Neural crest cell (in vitro differentiated cells): ENCODE data around the gene MAP3K8. TPM values are rescaled to one million over a fixed set of nuclear protein-coding genes. Genes with fewer than 3 reads are reported as not detected.
"Not testable (repeated sequence)": the region's sequence is repeated elsewhere in the genome, so short reads cannot be mapped to it uniquely, and the experiment has no call there.

ENCODE experiments used
- DNase-seq: peaks from one replicate; pipeline ENCODE4 v3.0.0; 2021; ENCODE audit warnings: low read depth, mixed read lengths, low spot score
- H3K27ac Mint-ChIP-seq: one replicate; pipeline ENCODE4 v1.8.0; 2021; ENCODE audit warnings: mild to moderate bottlenecking, mixed read lengths; ENCODE audit not compliant: unreplicated experiment
- H3K27me3 Mint-ChIP-seq: 2 replicates; pipeline ENCODE4 v1.8.0; 2021; ENCODE audit warnings: low read depth, mild to moderate bottlenecking, mixed read lengths
- H3K36me3 Mint-ChIP-seq: 2 replicates; pipeline ENCODE4 v1.8.0; 2021; ENCODE audit warnings: low read depth, mild to moderate bottlenecking, mixed read lengths
- H3K4me1 Mint-ChIP-seq: 2 replicates; pipeline ENCODE4 v1.8.0; 2021; ENCODE audit warnings: mixed read lengths
- H3K4me3 Mint-ChIP-seq: one replicate; pipeline ENCODE4 v1.8.0; 2021; ENCODE audit warnings: mild to moderate bottlenecking, mixed read lengths
- H3K9me3 Mint-ChIP-seq: 2 replicates; pipeline ENCODE4 v1.8.0; 2021; ENCODE audit warnings: mixed read lengths
- CTCF ChIP-seq: fragments of 200-600 bp; sonication (generic); conservative IDR thresholded peaks from 2 replicates; pipeline ENCODE4 v1.5.0; 2021; ENCODE audit warnings: antibody characterized with exemption, mild to moderate bottlenecking
- total RNA-seq: library from RNA; stranded (reverse); gene quantifications from 2 replicates; pipeline ENCODE4 v1.2.1, GENCODE V29; 2021

MAP3K8 gene
- total RNA-seq, 1 donor from 2014 or later, result 1.4 TPM

- Mint-ChIP-seq H3K9me3 (no peaks in the 10 kb centered on the region), H3K4me1 (no peaks in the 10 kb centered on the region), H3K27ac (no peak overlapping the region), H3K27me3 (no peaks in the 10 kb centered on the region), H3K4me3 (no peak overlapping the region), H3K36me3 (no peaks in the 10 kb centered on the region)
- TF ChIP-seq CTCF, result no peak
- no peak for DNase-seq
Observed at GRCh38 chr10:30467651-30468338, 33.8 kb downstream of the MAP3K8 start.

- no peaks in the 10 kb centered on the region for H3K36me3 Mint-ChIP-seq
- TF ChIP-seq CTCF, result no peak
Observed at GRCh38 chr10:30472414-30473155, 38.6 kb downstream of the MAP3K8 start.

GRCh38 chr10:30475515-30475914 is 41.5 kb downstream of the MAP3K8 start:
- H3K27ac Mint-ChIP-seq, H3K4me3 Mint-ChIP-seq, H3K27me3 Mint-ChIP-seq, DNase-seq, H3K36me3 Mint-ChIP-seq, H3K4me1 Mint-ChIP-seq, H3K9me3 Mint-ChIP-seq: not testable (repeated sequence)

More at GRCh38 chr10:30472414-30473155, 38.6 kb downstream of the MAP3K8 start:
- Mint-ChIP-seq H3K4me1 (no peaks in the 10 kb centered on the region), H3K27me3 (no peaks in the 10 kb centered on the region), H3K27ac (no peak overlapping the region), H3K4me3 (no peak overlapping the region), H3K9me3 (no peaks in the 10 kb centered on the region)
- no peak for DNase-seq

GRCh38 chr10:30476511-30477155 is 42.6 kb downstream of the MAP3K8 start:
- no peaks in the 10 kb centered on the region for H3K4me1 Mint-ChIP-seq
- peaks cover 4% of the 10 kb centered on the region for H3K36me3 Mint-ChIP-seq
- H3K9me3 Mint-ChIP-seq, result peaks cover 7% of the 10 kb centered on the region
- H3K4me3 Mint-ChIP-seq, result no peak overlapping the region
- H3K27me3 Mint-ChIP-seq, result no peaks in the 10 kb centered on the region
- peak overlapping the region; percentile 75 for H3K27ac Mint-ChIP-seq
- no peak for TF ChIP-seq CTCF
- DNase-seq, result no peak

- not testable (repeated sequence) for H3K27me3 Mint-ChIP-seq, H3K9me3 Mint-ChIP-seq, H3K4me3 Mint-ChIP-seq, DNase-seq, H3K36me3 Mint-ChIP-seq, H3K27ac Mint-ChIP-seq, H3K4me1 Mint-ChIP-seq
Observed at GRCh38 chr10:30479513-30479912, 45.5 kb downstream of the MAP3K8 start.

- Mint-ChIP-seq H3K4me3 (no peak overlapping the region), H3K27me3 (no peaks in the 10 kb centered on the region), H3K27ac (no peak overlapping the region), H3K9me3 (peaks cover 9% of the 10 kb centered on the region), H3K36me3 (peaks cover 7% of the 10 kb centered on the region), H3K4me1 (no peaks in the 10 kb centered on the region)
- no peak for DNase-seq
- no peak for TF ChIP-seq CTCF
Observed at GRCh38 chr10:30481603-30482002, 47.6 kb downstream of the MAP3K8 start.
